B cell (primary cell): ENCODE measurements around the gene APH1A. TPM values are rescaled to one million over a fixed set of nuclear protein-coding genes. Genes with fewer than 3 reads are reported as not detected.

Experiments
- ATAC-seq: fragments of 200-7000 bp; cut with Tn5 transposase; one replicate; pipeline ENCODE4 v1.10.0; 2021; ENCODE audit warnings: low read depth, mild to moderate bottlenecking, moderate number of reproducible peaks, moderate library complexity
- CTCF ChIA-PET: fragments of 350-600 bp; sonication (Branson Sonifier 250); formaldehyde crosslinking; loops from one replicate; lab custom pipeline; 2021; ENCODE audit warnings: antibody characterized with exemption, inconsistent platforms; lab: Charles Lee
- POLR2A ChIA-PET: fragments of 350-600 bp; sonication (Branson Sonifier 250); formaldehyde crosslinking; loops from one replicate; lab custom pipeline; 2021; ENCODE audit warnings: antibody characterized with exemption; lab: Charles Lee
- DNase-seq: peaks from one replicate; pipeline ENCODE4 v3.0.0; 2013
- H2AFZ ChIP-seq: 2 replicates; pipeline ENCODE4 v1.6.1; 2012; ENCODE audit warnings: mild to moderate bottlenecking, low read depth, low read length; ENCODE audit not compliant: insufficient read depth, poor library complexity, severe bottlenecking
- H3K27ac ChIP-seq, 2 donors: 1 replicate in 1 of 2; 2 replicates in 1 of 2; pipeline ENCODE4 v1.5.1; 2012 to 2013; ENCODE audit warnings: low read length in 2 of 2, mild to moderate bottlenecking in 2 of 2, moderate library complexity in 1 of 2
- H3K27me3 ChIP-seq, 4 experiments: fragments of 200-600 bp in 1 of 4; sonication (generic) in 1 of 4; replicated peaks in 1 of 4; 1 replicate in 2 of 4; 2 replicates in 2 of 4; pipeline versions ENCODE4 v1.6.1 to v1.7.0; 2013 to 2016; ENCODE audit warnings: low read length in 3 of 4, mild to moderate bottlenecking in 2 of 4, mixed read lengths in 1 of 4, moderate library complexity in 1 of 4; ENCODE audit not compliant: insufficient read depth in 4 of 4, control insufficient read depth in 3 of 4; ENCODE audit errors: control extremely low read depth in 1 of 4
- H3K36me3 ChIP-seq, 2 experiments: replicated peaks in 1 of 2; 1 replicate in 1 of 2; 2 replicates in 1 of 2; pipeline versions ENCODE4 v1.6.1 to v1.7.1; 2013; ENCODE audit warnings: low read length in 1 of 2; ENCODE audit not compliant: insufficient read depth in 2 of 2, control insufficient read depth in 1 of 2; ENCODE audit errors: control extremely low read depth in 1 of 2, extremely low read depth in 1 of 2
- H3K4me1 ChIP-seq, 2 donors: fragments of 200-600 bp in 1 of 2; sonication (generic) in 1 of 2; 1 replicate in 1 of 2; 2 replicates in 1 of 2; pipeline versions ENCODE4 v1.5.1 to v1.6.1; 2013 to 2017; ENCODE audit warnings: low read length in 2 of 2; ENCODE audit not compliant: control insufficient read depth in 2 of 2, insufficient read depth in 2 of 2
- H3K4me2 ChIP-seq: replicated peaks from 2 replicates; pipeline ENCODE3; 2012; ENCODE audit warnings: mild to moderate bottlenecking, low read depth, low read length; ENCODE audit not compliant: poor library complexity, severe bottlenecking
- H3K4me3 ChIP-seq, 5 experiments: fragments of 200-600 bp in 1 of 5; sonication (generic) in 1 of 5; 1 replicate in 3 of 5; 2 replicates in 2 of 5; pipeline versions ENCODE4 v1.5.1 to v1.7.0; 2011 to 2016; ENCODE audit warnings: low read length in 4 of 5, mild to moderate bottlenecking in 4 of 5, low read depth in 2 of 5, control low read depth in 1 of 5, moderate library complexity in 1 of 5; ENCODE audit not compliant: insufficient read depth in 1 of 5; ENCODE audit errors: control extremely low read depth in 1 of 5, extremely low read depth in 1 of 5
- H3K79me2 ChIP-seq: fragments of 200-600 bp; sonication (generic); one replicate; pipeline ENCODE4 v1.6.0; 2016; ENCODE audit warnings: low read length; ENCODE audit not compliant: control insufficient read depth, insufficient read depth
- H3K9ac ChIP-seq: fragments of 200-600 bp; sonication (generic); 2 replicates; pipeline ENCODE4 v1.6.1; 2017; ENCODE audit warnings: mild to moderate bottlenecking, low read length, moderate library complexity
- H3K9me3 ChIP-seq, 3 donors: one replicate each; pipeline versions ENCODE4 v1.6.1 to v1.7.1; 2013; ENCODE audit warnings: low read length in 2 of 3; ENCODE audit not compliant: control insufficient read depth in 2 of 3, insufficient read depth in 1 of 3; ENCODE audit errors: control extremely low read depth in 1 of 3
- H4K20me1 ChIP-seq: 2 replicates; pipeline ENCODE4 v1.6.0; 2012; ENCODE audit warnings: mild to moderate bottlenecking, low read length; ENCODE audit not compliant: insufficient read depth, control insufficient read depth, poor library complexity, severe bottlenecking
- H3K27ac Mint-ChIP-seq: one replicate; pipeline ENCODE4 v1.8.0; 2021; ENCODE audit warnings: mixed read lengths
- H3K27me3 Mint-ChIP-seq: one replicate; pipeline ENCODE4 v1.8.0; 2021; ENCODE audit warnings: mixed read lengths
- H3K4me1 Mint-ChIP-seq: one replicate; pipeline ENCODE4 v1.8.0; 2021; ENCODE audit warnings: mixed read lengths
- H3K4me3 Mint-ChIP-seq: one replicate; pipeline ENCODE4 v1.8.0; 2021; ENCODE audit warnings: mixed read lengths
- H3K9me3 Mint-ChIP-seq: one replicate; pipeline ENCODE4 v1.8.0; 2022; ENCODE audit warnings: mixed read lengths; ENCODE audit not compliant: insufficient read depth
- CTCF ChIP-seq: fragments of 200-600 bp; IDR thresholded peaks from one replicate; pipeline ENCODE4 v1.8.0; 2022; ENCODE audit warnings: antibody characterized with exemption, mild to moderate bottlenecking
- EZH2 ChIP-seq: IDR thresholded peaks from 2 replicates; pipeline ENCODE4 v1.6.1; 2012; ENCODE audit warnings: borderline replicate concordance, low read depth, mild to moderate bottlenecking, moderate library complexity, low read length; ENCODE audit not compliant: insufficient read depth, poor library complexity, severe bottlenecking
- WGBS: methylation state at CpG from one replicate; pipeline ENCODE4 v1.1.5; 2013; ENCODE audit warnings: missing lambda C conversion rate; ENCODE audit not compliant: insufficient coverage; 5-methylcytosine and 5-hydroxymethylcytosine counted together
- intact Hi-C: fragments of 100-400 bp; cut with micrococcal nuclease; formaldehyde crosslinking; loops from one replicate; pipeline ENCODE4 v1.10.0; 2022
- polyA plus RNA-seq: library from polyadenylated mRNA; depleted of rRNA; stranded (reverse); fragments of >200 nt; gene quantifications from 2 replicates; pipeline ENCODE4 v1.2.3, GENCODE V29; 2012
- total RNA-seq, 2 donors: library from RNA; stranded (reverse); fragments of 120-200 nt in 1 of 2; gene quantifications; 1 replicate in 1 of 2; 2 replicates in 1 of 2; pipeline versions ENCODE4 v1.2.3 to v1.2.4, GENCODE V29; 2013 to 2022

APH1A gene
- total and polyA plus RNA-seq, 2 donors (not counting 1 experiment from before 2014, with no cell fraction given) = 135 to 165 TPM

- no peaks in the 10 kb centered on the region for H3K27me3 ChIP-seq
- under 1% methylated on average over 13 of the region's 33 CpGs for WGBS
- CTCF ChIA-PET = interaction anchor here (0.7 to 1.2 kb wide), 2 partner anchors 11 to 34 kb away, joined by 3 read pairs; no protein-coding TSS in a partner anchor
- no peaks in the 10 kb centered on the region for H3K27me3 Mint-ChIP-seq
- H2AFZ ChIP-seq = peak within 1 kb of the TSS; percentile 84
- H3K4me1 Mint-ChIP-seq = peaks cover 16% of the 10 kb centered on the region
- H3K4me1 ChIP-seq = peaks cover 23% of the 10 kb centered on the region in 2 donors
- H3K4me2 ChIP-seq = peak within 1 kb of the TSS; percentile 93
- H3K9me3 ChIP-seq = no peaks in the 10 kb centered on the region
- ATAC-seq (peak; percentile 89), DNase-seq (peak; percentile 98)
- POLR2A ChIA-PET = interaction anchor here (0.5 to 2.1 kb wide), 7 partner anchors 21 to 128 kb away, joined by 3 to 8 read pairs (median 5); partner anchors contain the start of genes APH1A and RPRD2
- peaks cover 0 to 2% of the 10 kb centered on the region in 2 experiments for H3K36me3 ChIP-seq
- H3K79me2 ChIP-seq = peaks cover 27% of the 10 kb centered on the region
- H3K9me3 Mint-ChIP-seq = no peaks in the 10 kb centered on the region
- peak within 1 kb of the TSS; percentile 97 to 98 for H3K27ac ChIP-seq
- H3K27ac Mint-ChIP-seq = no peak within 1 kb of the TSS
- H4K20me1 ChIP-seq = no peaks in the 10 kb centered on the region
- H3K9ac ChIP-seq = peak within 1 kb of the TSS; percentile 90
- peak within 1 kb of the TSS; percentile 83 to 98 (median 86) for H3K4me3 ChIP-seq
- no peak within 1 kb of the TSS for H3K4me3 Mint-ChIP-seq
- TF ChIP-seq EZH2 (no peak), CTCF (no peak)
- intact Hi-C loops = loop anchor here (1.0 to 5.0 kb wide), 7 partner anchors 23 to 772 kb away; partner anchors contain the start of genes APH1A, CIART, MRPS21 and PRUNE1
These were observed 32.8 kb downstream of the APH1A start, which contains the start of gene ANP32E for GRCh38 chr1:150235852-150236613. Gene ANP32E, minus strand, starts transcription at chr1:150236112. Its CDS starts 326 bp downstream, at chr1:150235786.
